Adipocyte (in vitro differentiated cells): Measurements from ENCODE around the gene SYNPO2.

Source experiments
- DNase-seq: peaks from one replicate; pipeline ENCODE4 v3.0.0-alpha.2; 2015; ENCODE audit warnings: low read depth
- H3K27me3 ChIP-seq: replicated peaks from 2 replicates; pipeline ENCODE4 v1.7.0; 2013; ENCODE audit warnings: mild to moderate bottlenecking, low read length, moderate library complexity; ENCODE audit not compliant: control insufficient read depth, insufficient read depth
- H3K36me3 ChIP-seq: 2 replicates; pipeline ENCODE4 v1.7.0; 2013; ENCODE audit warnings: low read length, mild to moderate bottlenecking, moderate library complexity; ENCODE audit not compliant: control insufficient read depth, insufficient read depth, severe bottlenecking
- H3K4me1 ChIP-seq: 2 replicates; pipeline ENCODE4 v1.7.0; 2013; ENCODE audit warnings: mild to moderate bottlenecking, low read length, moderate library complexity; ENCODE audit not compliant: control insufficient read depth, insufficient read depth
- H3K4me3 ChIP-seq: 2 replicates; pipeline ENCODE4 v1.7.0; 2013; ENCODE audit warnings: mild to moderate bottlenecking, low read length, moderate library complexity
- H3K9ac ChIP-seq: 2 replicates; pipeline ENCODE4 v1.7.0; 2013; ENCODE audit warnings: mild to moderate bottlenecking, low read length, moderate library complexity
- H3K9me3 ChIP-seq: 2 replicates; pipeline ENCODE4 v1.7.0; 2013; ENCODE audit warnings: mild to moderate bottlenecking, low read length, moderate library complexity; ENCODE audit not compliant: control insufficient read depth

SYNPO2 gene

GRCh38 chr4:119025916-119026661, 137.4 kb downstream of the SYNPO2 start:
- peak overlapping the region; percentile 82 for H3K4me3 ChIP-seq

GRCh38 chr4:119026662-119027444, 138.2 kb downstream of the SYNPO2 start:
- Histone ChIP-seq H3K9ac (peak overlapping the region; percentile 92), H3K27me3 (no peaks in the 10 kb centered on the region), H3K9me3 (no peaks in the 10 kb centered on the region), H3K4me3 (peak overlapping the region; percentile 82), H3K36me3 (peaks cover 22% of the 10 kb centered on the region), H3K4me1 (peaks cover 33% of the 10 kb centered on the region)
- no peak for DNase-seq

More at GRCh38 chr4:119025916-119026661, 137.4 kb downstream of the SYNPO2 start:
- Histone ChIP-seq H3K9ac (peak overlapping the region; percentile 92), H3K4me1 (peaks cover 32% of the 10 kb centered on the region), H3K27me3 (no peaks in the 10 kb centered on the region), H3K9me3 (no peaks in the 10 kb centered on the region), H3K36me3 (peaks cover 14% of the 10 kb centered on the region)
- peak; percentile 96 for DNase-seq

GRCh38 chr4:119027811-119028210, 139.2 kb downstream of the SYNPO2 start:
- Histone ChIP-seq H3K27me3 (no peaks in the 10 kb centered on the region), H3K9ac (peak overlapping the region; percentile 92), H3K4me3 (peak overlapping the region; percentile 82), H3K36me3 (peaks cover 30% of the 10 kb centered on the region), H3K4me1 (peaks cover 38% of the 10 kb centered on the region), H3K9me3 (no peaks in the 10 kb centered on the region)
- DNase-seq, result no peak

GRCh38 chr4:119028296-119028695, 139.6 kb downstream of the SYNPO2 start:
- Histone ChIP-seq H3K4me3 (peak overlapping the region; percentile 82), H3K36me3 (peaks cover 34% of the 10 kb centered on the region), H3K27me3 (no peaks in the 10 kb centered on the region), H3K9me3 (no peaks in the 10 kb centered on the region), H3K4me1 (peaks cover 41% of the 10 kb centered on the region), H3K9ac (peak overlapping the region; percentile 92)
- no peak for DNase-seq

GRCh38 chr4:119029847-119030535, 141.3 kb downstream of the SYNPO2 start:
- H3K4me3 ChIP-seq, result peak overlapping the region; percentile 82
- no peaks in the 10 kb centered on the region for H3K27me3 ChIP-seq
- no peaks in the 10 kb centered on the region for H3K9me3 ChIP-seq
- H3K4me1 ChIP-seq, result peaks cover 34% of the 10 kb centered on the region
- no peak for DNase-seq
- peak overlapping the region; percentile 92 for H3K9ac ChIP-seq
- H3K36me3 ChIP-seq, result peaks cover 46% of the 10 kb centered on the region

- no peaks in the 10 kb centered on the region for H3K9me3 ChIP-seq
- peaks cover 33% of the 10 kb centered on the region for H3K4me1 ChIP-seq
- no peaks in the 10 kb centered on the region for H3K27me3 ChIP-seq
- no peak overlapping the region for H3K9ac ChIP-seq
- H3K4me3 ChIP-seq, result peak overlapping the region; percentile 82
- peaks cover 50% of the 10 kb centered on the region for H3K36me3 ChIP-seq
- DNase-seq, result no peak
These were observed 141.9 kb downstream of the SYNPO2 start for GRCh38 chr4:119030536-119030890.

- H3K4me3 ChIP-seq, result no peak overlapping the region
- H3K27me3 ChIP-seq, result no peaks in the 10 kb centered on the region
- peaks cover 50% of the 10 kb centered on the region for H3K36me3 ChIP-seq
- H3K9ac ChIP-seq, result no peak overlapping the region
- H3K9me3 ChIP-seq, result no peaks in the 10 kb centered on the region
- DNase-seq, result no peak
- H3K4me1 ChIP-seq, result peaks cover 37% of the 10 kb centered on the region
These were observed 142.6 kb downstream of the SYNPO2 start for GRCh38 chr4:119031218-119031617.

- no peak overlapping the region for H3K9ac ChIP-seq
- no peak overlapping the region for H3K4me3 ChIP-seq
- DNase-seq, result no peak
- no peaks in the 10 kb centered on the region for H3K9me3 ChIP-seq
- H3K4me1 ChIP-seq, result peaks cover 41% of the 10 kb centered on the region
- no peaks in the 10 kb centered on the region for H3K27me3 ChIP-seq
- H3K36me3 ChIP-seq, result peaks cover 50% of the 10 kb centered on the region
These were observed 144.4 kb downstream of the SYNPO2 start for GRCh38 chr4:119032921-119033685.

- DNase-seq, result no peak
- H3K4me1 ChIP-seq, result peaks cover 54% of the 10 kb centered on the region
- H3K9ac ChIP-seq, result no peak overlapping the region
- no peak overlapping the region for H3K4me3 ChIP-seq
- H3K27me3 ChIP-seq, result no peaks in the 10 kb centered on the region
- H3K9me3 ChIP-seq, result no peaks in the 10 kb centered on the region
- H3K36me3 ChIP-seq, result peaks cover 50% of the 10 kb centered on the region
These were observed 145.8 kb downstream of the SYNPO2 start for GRCh38 chr4:119034276-119035008.

GRCh38 chr4:119035951-119036737, 147.5 kb downstream of the SYNPO2 start:
- peak; percentile 59 for DNase-seq
- no peak overlapping the region for H3K4me3 ChIP-seq
- peak overlapping the region; percentile 0 for H3K9ac ChIP-seq
- no peaks in the 10 kb centered on the region for H3K27me3 ChIP-seq
- H3K4me1 ChIP-seq, result peaks cover 69% of the 10 kb centered on the region
- H3K36me3 ChIP-seq, result peaks cover 35% of the 10 kb centered on the region
- no peaks in the 10 kb centered on the region for H3K9me3 ChIP-seq
